Middle frontal gyrus (tissue), 1 donor: Measurements from ENCODE around the gene CCN5.
A peak's percentile ranks its signal among the peaks of the same experiment; 100 is the strongest.
"Not testable (repeated sequence)": the region's sequence is repeated elsewhere in the genome, so short reads cannot be mapped to it uniquely, and the experiment has no call there.

ENCODE experiments used
- DNase-seq: peaks from one replicate; pipeline ENCODE4 v3.0.0-alpha.2; 2015; ENCODE audit warnings: low spot score; ENCODE audit errors: extremely low spot score

The CCN5 gene

DNA sequence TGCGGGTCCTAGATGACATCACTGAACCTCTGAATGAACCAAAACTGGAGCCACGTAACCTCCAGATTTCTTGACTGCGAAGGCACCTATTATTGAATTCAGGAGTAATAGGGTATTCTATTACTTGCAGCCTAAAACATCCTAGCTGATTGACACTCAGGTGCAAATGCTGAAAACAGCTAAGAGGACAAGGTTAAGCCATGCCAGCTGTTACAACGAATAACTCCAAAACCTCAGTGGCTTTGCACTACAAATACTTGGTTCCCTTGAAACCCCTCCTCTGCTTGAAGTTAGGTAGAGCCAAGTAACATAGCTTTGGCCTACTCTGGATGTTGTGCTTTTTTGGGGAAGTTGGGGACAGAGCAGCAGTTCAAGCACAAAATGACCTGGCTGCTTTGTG, 21.0 kb upstream of the CCN5 start:
- no peak for DNase-seq

- DNase-seq: no peak
These were observed 19.9 kb upstream of the CCN5 start for GRCh38 chr20:44695295-44695673.

DNA sequence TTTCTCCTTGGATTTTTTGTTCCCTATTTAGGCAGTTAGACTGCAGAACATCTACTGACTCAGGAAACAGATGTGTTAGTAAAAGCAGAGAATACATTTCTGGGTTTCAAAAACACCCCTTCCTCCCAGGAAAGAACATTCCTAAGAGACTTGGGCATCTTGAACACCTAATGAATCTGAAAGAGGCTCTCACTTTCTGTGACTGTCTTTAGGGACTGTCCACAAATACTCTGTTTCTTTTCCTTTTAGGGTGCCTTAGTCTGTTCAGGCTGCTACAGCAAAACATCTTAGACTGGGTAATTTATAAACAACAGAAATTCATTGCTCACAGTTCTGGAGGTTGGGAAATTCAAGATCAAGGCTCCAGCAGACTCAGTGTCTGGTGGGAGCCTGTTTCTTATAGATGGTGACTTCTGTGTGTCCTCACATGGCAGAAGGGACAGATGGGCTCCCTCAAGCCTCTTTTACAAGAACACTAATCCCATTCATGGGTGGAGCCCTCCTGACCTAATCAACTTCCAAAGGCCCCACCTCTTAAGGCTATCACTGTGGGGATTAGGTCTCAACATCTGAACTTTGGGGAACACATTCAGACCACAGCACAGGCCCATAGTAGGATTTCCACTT, 19.4 kb upstream of the CCN5 start:
- DNase-seq: no peak

GRCh38 chr20:44696315-44696714, 18.9 kb upstream of the CCN5 start:
- no peak for DNase-seq

- not testable (repeated sequence) for DNase-seq
These were observed 18.1 kb upstream of the CCN5 start for GRCh38 chr20:44697041-44697440.

- DNase-seq: no peak
These were observed 16.8 kb upstream of the CCN5 start for GRCh38 chr20:44698351-44698750.

- no peak for DNase-seq
These were observed 14.9 kb upstream of the CCN5 start for GRCh38 chr20:44700306-44700705.

DNA sequence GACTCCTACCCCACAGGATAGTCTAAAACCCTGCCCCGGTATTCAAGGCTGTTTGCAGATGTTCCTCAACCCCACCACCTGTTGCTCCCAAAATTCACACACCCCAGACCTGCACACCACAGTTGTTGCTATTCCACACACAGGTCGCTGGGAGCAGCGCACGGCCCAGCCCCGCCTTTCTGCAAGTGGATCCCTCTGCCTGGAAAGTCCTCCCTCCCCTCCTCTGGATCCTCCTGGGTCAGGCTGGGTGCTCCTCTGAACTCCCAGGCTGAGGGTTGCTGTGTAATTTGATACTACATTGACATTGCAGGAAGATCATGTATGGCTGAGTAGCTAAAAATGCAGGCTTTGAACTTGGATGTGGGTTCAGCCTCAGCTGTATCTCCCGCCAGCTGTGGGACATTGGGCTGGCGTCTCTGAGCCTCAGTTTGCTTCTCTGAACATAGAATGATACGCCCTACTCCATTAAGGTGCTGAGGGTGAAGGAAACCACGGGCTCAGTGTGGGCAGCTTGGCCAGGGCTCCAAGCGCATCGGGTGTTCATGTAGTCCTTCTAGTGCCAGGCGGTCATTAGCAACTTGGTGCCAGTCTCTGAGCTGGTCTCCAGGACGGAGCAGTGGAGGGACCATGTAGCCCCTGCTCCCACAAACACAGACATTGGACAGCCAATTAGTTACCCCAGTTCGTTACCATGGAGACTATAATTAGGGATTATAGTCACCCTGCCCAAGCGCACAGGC, 13.9 kb upstream of the CCN5 start:
- no peak for DNase-seq

DNA sequence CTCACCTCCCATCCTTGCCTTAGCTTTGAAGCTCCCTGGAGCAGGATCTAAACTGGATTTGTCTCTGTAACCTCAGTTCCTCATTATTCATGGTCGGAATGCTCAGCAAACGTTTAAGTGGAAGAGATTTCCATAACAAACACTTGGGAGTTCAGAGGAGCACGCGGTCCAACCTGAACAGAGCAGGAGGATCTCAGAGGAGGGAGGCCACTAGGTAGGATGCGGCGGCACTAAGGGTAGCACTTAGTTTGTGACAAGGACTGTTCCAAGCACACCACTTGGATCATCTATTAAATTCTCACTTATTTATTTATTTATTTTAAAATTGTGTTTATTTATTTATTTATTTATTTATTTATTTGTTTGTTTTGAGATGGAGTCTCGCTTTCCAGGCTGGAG, 13.3 kb upstream of the CCN5 start:
- DNase-seq: no peak

GRCh38 chr20:44702776-44703175, 12.4 kb upstream of the CCN5 start:
- peak; percentile 72 for DNase-seq

DNA sequence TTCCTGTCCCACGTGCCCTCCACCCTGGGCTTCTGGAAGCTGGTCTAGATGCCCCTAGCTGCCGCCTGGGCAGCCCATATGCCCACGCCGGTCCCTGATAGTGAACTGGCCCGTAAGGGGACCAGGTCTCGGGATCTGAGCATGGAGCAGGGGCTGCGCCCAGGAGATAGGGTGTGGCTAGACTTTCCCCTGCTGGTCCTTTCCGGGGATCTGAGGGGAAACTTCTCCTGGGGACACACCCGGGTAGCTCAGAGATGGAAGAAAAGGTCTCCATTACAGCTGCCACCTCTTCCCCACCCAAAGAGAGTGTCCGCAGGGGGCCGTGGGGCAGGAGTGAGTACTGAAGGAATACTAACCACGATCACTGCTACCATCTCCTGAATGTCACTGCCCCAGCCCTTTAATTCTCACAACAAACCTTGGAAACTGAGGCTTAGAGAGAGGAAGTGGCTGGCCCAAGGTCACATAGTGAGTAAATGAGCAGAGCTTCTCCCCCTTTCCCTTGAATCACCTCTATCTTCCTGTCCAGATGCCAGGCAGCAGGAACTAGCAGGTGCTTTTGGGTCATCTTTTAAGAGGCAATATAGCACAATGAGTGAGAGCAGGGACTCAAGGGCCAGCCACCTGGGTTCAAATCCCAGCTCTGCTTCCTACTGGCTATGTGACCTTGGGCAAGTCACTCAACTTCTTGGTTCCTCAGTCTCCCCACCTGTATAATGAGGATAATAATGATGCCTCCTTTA, 11.8 kb upstream of the CCN5 start:
- DNase-seq: no peak

GRCh38 chr20:44703956-44704488, 11.1 kb upstream of the CCN5 start:
- DNase-seq: no peak

DNA sequence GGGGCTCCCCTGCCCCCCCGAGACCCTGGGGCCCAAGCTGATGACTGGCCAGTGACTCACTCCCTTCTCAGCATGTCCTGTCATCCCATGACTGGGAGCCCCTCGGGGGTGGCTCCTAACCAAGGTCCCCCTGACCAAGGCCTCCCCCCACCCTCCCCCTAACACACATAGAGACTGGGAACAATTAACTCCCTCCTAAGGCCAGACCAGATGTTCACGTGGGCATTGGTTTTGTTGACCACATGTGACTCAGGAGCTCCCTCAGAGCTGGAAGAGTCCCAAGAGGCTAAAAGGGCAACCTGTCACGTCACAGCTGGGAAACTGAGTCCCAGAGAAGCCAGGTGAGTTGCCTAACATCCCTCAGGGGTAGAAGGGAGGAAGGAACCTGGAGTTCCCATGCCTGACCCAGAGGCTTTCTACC, 10.6 kb upstream of the CCN5 start:
- no peak for DNase-seq

GRCh38 chr20:44705364-44706094, 9.6 kb upstream of the CCN5 start:
- DNase-seq: no peak

- no peak for DNase-seq
These were observed 8.7 kb upstream of the CCN5 start for GRCh38 chr20:44706301-44707017.

DNA sequence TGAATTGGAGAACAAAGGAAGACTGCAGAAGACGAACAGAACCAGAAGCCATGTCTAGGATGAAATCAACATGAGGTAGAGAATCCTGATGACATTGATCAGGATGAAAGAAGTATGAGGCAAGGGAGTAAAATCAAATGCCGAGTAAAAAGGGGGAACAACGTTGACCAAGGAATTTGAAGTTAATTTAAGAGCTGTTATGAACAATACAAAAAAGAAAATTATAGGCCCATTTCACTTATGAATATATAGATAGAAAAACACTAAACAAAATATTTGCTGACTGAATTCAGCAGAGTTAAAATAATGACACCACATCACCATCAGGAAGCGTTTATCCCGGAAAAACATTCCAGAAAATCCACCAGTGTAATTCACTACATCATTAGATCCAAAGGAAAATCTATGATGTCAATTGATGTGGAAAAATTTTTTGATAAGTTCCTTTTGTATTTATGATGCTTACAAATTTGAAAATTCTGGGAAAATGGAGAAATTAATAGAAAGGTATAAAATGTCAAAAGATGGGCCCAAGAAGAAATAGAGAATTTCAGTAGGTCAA, 8.1 kb upstream of the CCN5 start:
- DNase-seq: no peak

DNA sequence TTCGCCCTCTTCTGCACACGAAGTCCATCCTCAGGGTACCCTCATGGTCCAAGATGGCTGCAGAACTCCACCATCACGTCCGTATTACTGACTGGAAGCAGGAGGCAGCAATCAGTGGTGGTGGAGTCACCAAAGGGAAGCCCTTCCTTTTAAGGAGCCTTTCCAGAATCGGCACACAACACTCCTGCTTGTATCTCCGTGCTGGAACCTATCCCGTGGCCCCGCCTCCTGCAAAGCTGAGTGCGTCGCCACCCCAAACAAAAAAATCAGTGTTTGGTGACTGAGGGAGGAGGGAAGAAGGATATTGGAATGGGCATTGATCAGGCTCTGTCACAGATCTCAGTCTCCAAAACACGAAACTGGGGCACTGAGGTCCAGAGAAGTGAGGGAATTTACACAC, 5.8 kb upstream of the CCN5 start:
- no peak for DNase-seq

DNA sequence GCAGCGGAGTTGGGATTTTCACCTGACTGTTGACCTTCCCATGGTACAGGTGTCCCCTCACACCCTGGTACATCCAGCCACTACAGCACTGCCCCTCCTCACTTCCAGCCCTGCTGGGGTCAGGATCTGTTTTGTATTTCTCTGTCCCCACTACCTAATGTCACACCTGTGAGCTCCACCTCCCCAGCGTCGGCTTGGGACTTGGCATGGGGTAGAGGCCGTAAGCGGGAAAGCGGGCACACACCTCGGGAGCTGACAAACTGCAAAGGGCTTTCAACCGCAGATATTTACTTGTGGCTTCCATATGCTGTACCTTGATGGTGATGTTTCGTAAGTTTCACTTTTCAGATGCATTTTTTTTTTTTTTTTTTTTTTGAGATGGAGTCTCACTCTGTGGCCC, 5.4 kb upstream of the CCN5 start:
- DNase-seq: no peak

DNA sequence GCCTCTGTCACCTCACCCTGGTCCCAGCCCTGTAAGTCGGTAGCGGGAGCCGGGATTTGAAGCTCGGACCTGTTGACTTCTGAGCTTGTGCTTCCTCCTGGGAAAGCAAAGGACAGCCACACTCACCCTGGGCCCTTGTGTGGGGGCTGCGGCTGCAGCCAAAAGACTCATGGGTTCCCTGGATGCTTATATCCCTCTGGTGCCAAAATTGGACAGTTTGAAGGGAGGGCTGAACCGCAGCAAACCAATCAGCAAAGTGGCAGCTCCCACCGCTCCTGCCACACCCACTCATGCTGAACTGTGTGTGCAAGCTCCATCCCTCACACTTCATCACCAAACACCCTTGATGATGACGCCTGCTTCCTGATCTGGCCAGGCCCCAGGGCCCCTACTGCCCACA, 3.9 kb upstream of the CCN5 start:
- no peak for DNase-seq

DNA sequence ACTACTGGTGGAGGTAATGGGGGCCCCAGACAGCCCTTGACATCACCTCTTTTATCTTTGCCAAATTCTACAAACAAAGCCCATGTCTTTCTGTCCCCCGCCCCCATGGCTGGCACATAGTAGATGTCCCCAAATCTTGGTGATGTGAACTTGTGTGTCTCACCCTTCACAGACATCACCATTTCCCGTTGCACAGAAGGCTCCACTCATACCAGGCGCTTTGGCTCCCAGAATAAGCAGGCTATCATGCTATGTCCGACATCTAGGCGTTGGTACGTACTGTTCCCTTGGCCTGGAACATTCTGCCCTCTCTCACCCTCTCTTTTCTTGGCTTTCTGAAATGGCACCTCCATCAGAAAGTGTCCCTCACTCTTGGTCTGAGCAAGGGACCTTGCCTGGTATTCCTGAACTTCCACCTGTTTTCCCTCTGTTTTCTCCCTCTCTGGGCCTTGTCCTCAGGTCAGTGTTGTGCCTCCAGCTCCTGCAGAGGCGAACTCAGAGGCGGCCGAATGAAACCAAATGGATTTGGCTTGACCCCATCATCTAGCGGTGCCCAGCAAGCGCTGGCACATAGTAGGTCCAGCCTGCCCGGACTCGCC, 968 bp upstream of the CCN5 start:
- DNase-seq: no peak
